EH (cell line): ENCODE results near the gene TNS3.

Experiments
- DNase-seq: peaks from one replicate; pipeline ENCODE4 v3.0.0-alpha.2; 2015; ENCODE audit warnings: low read depth

The TNS3 gene

DNA sequence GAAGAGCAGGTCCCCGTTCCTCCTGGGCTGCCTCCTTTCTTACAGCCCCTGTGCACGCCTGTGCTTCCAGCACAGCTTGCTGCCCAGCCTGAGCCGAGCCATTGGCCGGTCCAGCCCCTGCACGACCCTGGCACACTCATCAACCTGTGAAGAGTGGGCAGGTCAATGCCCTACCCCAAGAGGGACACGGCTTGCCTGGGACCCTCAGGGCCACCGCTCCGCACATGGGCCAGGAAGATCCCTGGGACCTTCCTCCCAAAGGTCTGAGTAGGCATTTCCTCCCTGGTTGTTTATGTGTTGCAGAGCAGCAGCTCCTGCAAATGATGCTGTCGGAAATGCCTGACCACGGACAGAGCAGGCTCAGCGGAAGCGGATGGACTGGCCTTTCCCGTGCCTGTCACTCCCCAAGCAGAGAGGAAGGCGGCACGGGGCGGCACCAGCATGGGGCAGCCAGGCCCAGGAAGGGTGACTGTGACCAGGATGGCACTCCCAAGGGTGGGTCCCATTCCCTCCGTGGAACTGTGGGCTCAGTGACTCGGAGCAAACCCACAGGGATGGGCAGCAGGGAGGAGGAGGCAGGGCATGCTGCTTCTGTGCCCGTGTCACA is 252.5 kb downstream of the TNS3 start:
- DNase-seq = peak; percentile 27

DNA sequence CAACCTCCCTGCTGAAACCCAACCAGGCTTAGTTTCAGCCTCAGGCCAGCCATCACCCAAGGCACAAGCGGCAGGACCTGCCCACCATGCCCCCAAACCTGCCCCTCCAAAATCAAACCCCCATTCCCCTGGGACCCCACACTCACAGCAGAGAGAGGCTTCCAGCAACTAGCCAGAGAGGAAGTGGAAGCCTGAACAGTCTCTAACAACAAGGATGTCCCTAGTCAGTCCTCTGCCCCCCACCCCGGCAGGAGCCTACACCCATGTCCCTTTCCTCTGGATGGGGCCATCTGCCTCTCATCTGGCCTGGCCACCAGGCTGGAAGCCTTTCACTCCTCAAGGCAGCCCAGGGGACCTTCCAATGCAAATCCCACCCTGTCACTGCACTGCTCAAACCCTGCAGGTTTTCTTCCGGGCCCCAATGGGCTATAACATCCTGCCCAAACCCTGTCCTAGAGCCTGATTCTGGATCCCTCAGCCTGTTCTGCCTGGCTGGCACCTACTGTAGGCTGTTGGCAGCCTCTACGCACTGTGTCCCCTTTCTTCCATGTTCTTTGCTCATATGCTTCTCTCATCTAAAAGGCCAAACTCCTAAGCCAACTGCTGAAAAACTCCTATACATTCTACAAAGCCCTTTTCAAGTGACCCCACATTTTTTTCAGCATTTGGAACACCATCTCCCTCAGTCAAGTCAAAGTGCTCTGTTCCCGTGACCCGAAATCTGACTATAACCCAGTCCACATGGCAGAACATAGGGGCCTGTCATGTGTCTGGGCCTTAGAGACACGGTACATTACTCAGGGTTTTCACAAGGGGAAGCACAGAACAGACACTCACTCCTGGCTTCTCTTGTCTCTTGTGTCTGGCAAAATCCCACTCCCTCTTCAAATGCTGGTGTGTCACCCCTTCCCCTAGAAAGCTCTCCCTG is 253.3 kb downstream of the TNS3 start:
- no peak for DNase-seq

- peak; percentile 94 for DNase-seq
These were observed 254.1 kb downstream of the TNS3 start for GRCh38 chr7:47327698-47328391.

DNA sequence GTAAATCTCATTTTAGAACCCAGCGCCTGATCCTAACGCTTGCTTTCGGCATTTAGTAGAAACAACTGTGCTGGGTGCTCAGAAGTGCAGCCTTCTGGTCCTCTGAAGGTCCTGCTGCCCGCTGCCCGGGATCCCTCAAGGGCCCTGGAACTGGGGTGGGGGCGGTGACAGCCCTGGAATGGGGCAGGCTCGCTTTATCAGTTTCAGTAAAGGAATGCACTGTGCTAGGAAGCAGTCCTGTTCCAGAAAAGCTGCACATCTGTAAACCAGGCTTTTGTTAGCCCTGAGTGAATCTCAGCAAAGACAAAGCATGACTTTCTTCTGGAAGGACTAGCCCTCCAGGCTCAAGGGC is 254.6 kb downstream of the TNS3 start:
- DNase-seq = peak; percentile 39

GRCh38 chr7:47326808-47327207 is 255.1 kb downstream of the TNS3 start:
- peak; percentile 44 for DNase-seq

- peak; percentile 75 for DNase-seq
These were observed 255.7 kb downstream of the TNS3 start for GRCh38 chr7:47326220-47326619.

GRCh38 chr7:47325337-47325736 is 256.6 kb downstream of the TNS3 start:
- no peak for DNase-seq

GRCh38 chr7:47323904-47324303 is 258.0 kb downstream of the TNS3 start:
- DNase-seq = no peak

- DNase-seq = no peak
These were observed 259.2 kb downstream of the TNS3 start for GRCh38 chr7:47322731-47323130.

DNA sequence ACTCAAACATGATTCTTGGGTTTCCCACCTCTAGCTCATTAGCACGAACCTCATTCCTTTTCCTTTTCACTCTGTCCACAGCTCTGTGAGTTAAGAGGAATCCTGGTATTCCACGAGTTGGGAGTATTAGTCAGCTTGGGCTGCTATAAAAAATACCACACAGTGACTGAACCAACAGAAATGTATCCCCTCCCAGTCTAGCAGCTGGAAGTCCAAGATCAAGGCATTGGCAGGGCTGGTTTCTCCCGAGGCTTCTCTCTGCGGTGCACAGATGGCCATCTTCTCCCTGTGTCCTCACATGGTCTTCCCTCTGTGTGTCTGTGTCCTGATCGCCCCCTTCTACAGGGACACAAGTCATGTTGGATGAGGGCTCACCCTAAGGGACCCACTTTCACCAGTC is 261.6 kb downstream of the TNS3 start:
- DNase-seq = peak; percentile 66

DNA sequence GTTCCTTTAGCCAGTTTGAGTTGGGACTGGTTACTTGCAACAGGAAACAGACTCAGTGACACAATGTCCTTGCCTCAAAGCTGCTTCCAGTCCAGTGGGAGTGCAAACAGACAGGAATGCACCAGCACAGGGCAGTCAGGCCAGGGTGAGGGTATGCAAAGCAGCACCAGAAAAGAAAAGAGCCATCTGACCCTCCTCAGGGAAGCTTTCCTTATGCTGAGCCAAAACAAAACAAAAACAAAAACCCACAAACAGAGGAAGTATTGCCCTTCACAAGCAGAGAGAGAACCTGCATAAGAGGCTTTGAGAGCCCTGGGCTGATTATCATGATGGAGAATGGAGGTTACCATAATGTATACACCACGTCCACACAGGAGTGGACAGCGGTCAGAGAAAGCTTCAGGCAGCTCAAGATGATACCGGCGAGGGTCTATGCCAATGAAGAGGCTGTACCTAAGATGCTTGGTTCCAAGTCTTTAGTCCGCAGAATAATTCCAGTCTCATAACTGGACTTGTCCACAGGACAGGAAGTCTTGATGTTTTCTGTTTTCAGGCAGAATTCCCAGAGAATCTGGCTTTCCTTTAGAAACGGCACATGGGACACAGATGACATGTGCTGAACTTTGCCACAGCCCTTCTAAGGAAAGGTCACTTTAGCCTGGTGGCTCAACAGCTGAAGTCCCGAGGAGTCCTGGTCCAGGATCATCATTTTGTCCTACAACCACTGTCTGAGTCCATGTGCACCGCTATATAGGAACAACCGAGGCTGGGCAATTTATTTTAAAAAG is 263.3 kb downstream of the TNS3 start:
- DNase-seq = no peak

DNA sequence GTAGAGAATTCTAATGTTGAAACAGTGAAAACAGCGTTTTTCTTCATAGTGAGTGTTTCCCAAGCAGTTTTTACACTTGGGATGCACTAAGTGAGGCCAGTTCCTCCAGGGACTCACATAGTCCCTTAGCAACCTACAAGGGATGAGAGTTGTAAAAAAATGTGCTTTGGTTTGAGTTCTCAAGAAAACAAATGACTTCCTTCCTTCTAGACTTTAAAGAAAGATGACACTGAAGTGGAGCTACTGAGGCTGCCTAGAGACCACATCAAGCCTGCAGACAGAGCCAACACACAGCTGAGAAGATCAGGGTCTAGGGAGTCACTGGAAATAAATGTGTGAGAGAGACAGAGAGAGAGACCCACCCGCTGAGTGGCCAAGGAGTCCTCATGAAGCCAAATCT is 264.4 kb downstream of the TNS3 start:
- no peak for DNase-seq

GRCh38 chr7:47314728-47315607 is 266.9 kb downstream of the TNS3 start:
- peak; percentile 91 for DNase-seq

GRCh38 chr7:47314248-47314647 is 267.7 kb downstream of the TNS3 start:
- no peak for DNase-seq

GRCh38 chr7:47313564-47313963 is 268.3 kb downstream of the TNS3 start:
- no peak for DNase-seq

GRCh38 chr7:47311891-47312290 is 270.0 kb downstream of the TNS3 start:
- DNase-seq = no peak

DNA sequence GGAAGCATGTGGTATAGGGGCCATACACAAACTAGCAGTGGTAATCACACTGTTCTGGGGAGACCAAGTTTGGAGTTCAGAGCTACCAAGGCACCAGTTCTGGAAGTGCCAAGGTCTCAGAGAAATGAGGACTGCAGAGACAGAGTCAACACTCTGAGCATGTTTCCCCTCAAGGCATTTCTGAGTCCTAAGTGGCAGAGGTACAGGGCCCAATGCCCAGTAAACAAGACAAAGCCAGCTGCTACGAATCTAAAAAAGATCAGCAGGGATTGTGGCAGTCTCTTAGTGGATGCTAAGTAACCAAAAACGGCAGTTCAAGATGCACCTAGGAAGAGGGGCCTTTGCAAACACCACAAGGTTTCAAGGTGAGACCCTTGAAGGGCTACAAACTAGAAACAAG is 271.9 kb downstream of the TNS3 start:
- DNase-seq = no peak

DNA sequence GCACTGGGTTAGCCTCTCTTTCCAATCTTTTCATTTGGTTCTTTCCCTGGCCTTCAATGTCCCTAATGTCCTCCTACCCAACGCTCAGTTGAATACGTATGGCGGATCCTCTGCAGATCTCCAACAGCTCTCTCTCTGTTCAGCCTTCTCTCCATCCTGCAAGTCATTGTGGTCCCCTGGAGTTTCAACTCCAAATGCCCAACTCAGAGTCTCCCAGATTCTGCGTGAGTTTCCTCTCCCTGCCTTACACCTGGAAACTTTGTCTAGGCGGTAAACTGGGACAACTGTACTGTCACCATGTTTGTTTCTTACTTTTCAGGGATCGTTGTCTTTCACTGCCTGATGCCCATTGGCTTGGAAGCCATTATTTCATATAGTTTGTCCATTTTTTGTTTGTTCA is 273.1 kb downstream of the TNS3 start:
- no peak for DNase-seq

GRCh38 chr7:47307311-47307710 is 274.6 kb downstream of the TNS3 start:
- peak; percentile 38 for DNase-seq

GRCh38 chr7:47304727-47305719 is 276.9 kb downstream of the TNS3 start:
- DNase-seq = no peak
